ENCODE results near the gene PNMT.
A peak's percentile ranks its signal among the peaks of the same experiment; 100 is the strongest.

PNMT gene

DNA sequence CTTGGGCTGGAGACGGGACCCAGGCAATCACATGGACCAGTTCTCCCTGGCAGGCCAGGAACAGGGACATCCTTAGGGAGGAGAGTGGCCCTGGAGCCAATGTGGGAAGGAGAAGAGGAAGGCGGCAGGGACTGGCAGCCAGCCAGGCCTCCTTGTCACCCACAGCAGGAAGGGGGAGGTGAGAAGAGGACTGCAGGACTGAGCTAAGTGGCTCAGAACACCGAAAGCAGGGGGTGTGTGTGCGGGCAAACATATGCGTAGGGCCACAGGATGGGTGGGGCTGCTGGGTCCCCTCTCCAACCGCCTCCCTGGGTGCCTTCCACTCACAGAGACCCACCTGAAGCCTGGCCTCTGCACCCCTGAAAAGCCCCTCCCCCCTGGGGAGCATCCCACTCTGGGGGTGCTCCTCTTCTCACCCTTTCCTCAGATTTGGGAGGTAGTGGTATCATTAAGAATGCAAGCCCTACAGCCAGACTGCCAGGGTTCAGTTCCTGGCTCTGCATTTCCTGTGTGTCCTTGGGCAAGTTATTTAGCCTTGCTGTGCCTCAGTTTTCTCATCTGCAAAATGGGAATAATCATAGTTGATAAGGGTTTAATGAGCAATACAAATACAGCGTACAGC is 8.1 kb downstream of the PNMT start:
- no peak overlapping the region for H3K9ac ChIP-seq (ENCODE audit: low read length)

DNA sequence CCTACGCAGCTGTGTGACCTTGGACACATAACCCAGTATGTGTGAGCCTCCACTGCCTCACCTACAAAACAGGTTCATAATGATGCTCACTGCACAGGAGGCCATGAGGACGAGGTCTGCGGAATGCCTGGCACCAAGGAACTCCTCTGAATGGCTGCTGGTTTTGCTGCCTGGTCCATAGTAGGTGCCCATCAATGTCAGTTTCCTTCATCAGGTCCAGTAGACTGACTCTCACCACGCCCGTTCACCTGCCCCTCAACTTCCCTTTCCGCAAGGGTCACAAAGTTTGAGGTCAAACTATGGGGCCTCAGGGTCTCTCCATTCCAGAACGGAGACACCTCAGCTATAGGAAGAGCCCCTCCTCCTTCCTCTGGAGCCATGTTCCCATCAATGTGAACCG is 8.8 kb downstream of the PNMT start:
- H3K4me1 ChIP-seq (ENCODE audit: insufficient read depth, low read length): peaks cover 3% of the 10 kb centered on the region
- peaks cover 9% of the 10 kb centered on the region for H3K36me3 ChIP-seq (ENCODE audit: insufficient read depth, low read length)
- no peak overlapping the region for H3K9ac ChIP-seq (ENCODE audit: low read length)
- H3K4me3 ChIP-seq (ENCODE audit: low read depth in 1 of 2, low read length in 2 of 2): no peak overlapping the region
- H3K27ac ChIP-seq (ENCODE audit: low read depth, low read length): no peak overlapping the region
- H3K27me3 ChIP-seq (ENCODE audit: control insufficient read depth in 1 of 2, insufficient read depth in 2 of 2, low read length in 2 of 2): peaks cover 0 to 4% of the 10 kb centered on the region in 2 donors
- no peaks in the 10 kb centered on the region for H3K9me3 ChIP-seq (ENCODE audit: low read length)

More for the DNA sequence above, 8.1 kb downstream of the PNMT start:
- no peaks in the 10 kb centered on the region for H3K9me3 ChIP-seq (ENCODE audit: low read length)
- H3K36me3 ChIP-seq (ENCODE audit: insufficient read depth, low read length): peaks cover 9% of the 10 kb centered on the region
- H3K4me1 ChIP-seq (ENCODE audit: insufficient read depth, low read length): peaks cover 3% of the 10 kb centered on the region
- H3K27me3 ChIP-seq (ENCODE audit: control insufficient read depth in 1 of 2, insufficient read depth in 2 of 2, low read length in 2 of 2): peaks cover 0 to 11% of the 10 kb centered on the region in 2 donors
- no peak overlapping the region for H3K27ac ChIP-seq (ENCODE audit: low read depth, low read length)
- H3K4me3 ChIP-seq (ENCODE audit: low read depth in 1 of 2, low read length in 2 of 2): no peak overlapping the region

DNA sequence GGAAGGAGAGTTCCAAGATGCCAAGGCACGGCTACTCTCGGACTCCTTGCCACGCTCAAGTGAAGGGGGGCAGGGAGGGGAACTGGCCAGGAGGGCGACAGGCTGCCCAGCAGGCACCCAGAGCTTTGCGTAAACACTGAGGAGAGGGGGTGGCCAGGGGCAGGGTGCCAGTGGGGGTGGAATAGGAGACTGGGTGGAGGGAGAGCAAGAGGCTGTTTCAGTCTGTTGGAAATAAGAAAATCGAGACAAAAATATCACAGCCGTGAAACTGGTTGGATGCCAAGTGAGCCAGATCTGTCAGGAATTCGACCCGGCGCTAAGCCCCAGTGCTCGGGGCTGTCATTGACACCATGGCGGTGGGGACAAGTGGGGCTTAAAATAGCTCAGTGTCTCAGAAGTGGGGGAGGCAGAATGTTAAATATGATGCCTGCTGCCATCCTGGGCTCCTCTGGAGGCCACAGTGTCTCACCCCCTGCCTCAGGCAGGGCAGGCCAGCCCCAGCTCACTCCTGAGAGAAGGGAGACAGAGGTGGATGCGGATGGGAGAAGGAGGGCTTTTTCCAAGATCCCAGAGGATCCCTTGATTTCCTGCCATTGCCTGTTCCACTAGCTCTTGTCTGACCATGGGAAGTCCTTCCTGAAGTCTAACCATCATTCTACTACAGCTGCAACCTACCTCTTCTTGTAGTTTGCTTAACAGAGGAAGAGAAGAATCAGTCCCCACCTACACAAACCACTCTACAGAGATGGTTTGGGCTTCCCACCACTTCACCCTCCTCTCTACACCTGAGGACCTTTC is 9.5 kb downstream of the PNMT start:
- Histone ChIP-seq H3K4me3 (ENCODE audit: low read depth in 1 of 2, low read length in 2 of 2) (no peak overlapping the region), H3K27ac (ENCODE audit: low read depth, low read length) (no peak overlapping the region), H3K4me1 (ENCODE audit: insufficient read depth, low read length) (peaks cover 3% of the 10 kb centered on the region), H3K36me3 (ENCODE audit: insufficient read depth, low read length) (peaks cover 9% of the 10 kb centered on the region), H3K9me3 (ENCODE audit: low read length) (no peaks in the 10 kb centered on the region), H3K27me3 (ENCODE audit: control insufficient read depth in 1 of 2, insufficient read depth in 2 of 2, low read length in 2 of 2) (no peaks in the 10 kb centered on the region), H3K9ac (ENCODE audit: low read length) (no peak overlapping the region)

DNA sequence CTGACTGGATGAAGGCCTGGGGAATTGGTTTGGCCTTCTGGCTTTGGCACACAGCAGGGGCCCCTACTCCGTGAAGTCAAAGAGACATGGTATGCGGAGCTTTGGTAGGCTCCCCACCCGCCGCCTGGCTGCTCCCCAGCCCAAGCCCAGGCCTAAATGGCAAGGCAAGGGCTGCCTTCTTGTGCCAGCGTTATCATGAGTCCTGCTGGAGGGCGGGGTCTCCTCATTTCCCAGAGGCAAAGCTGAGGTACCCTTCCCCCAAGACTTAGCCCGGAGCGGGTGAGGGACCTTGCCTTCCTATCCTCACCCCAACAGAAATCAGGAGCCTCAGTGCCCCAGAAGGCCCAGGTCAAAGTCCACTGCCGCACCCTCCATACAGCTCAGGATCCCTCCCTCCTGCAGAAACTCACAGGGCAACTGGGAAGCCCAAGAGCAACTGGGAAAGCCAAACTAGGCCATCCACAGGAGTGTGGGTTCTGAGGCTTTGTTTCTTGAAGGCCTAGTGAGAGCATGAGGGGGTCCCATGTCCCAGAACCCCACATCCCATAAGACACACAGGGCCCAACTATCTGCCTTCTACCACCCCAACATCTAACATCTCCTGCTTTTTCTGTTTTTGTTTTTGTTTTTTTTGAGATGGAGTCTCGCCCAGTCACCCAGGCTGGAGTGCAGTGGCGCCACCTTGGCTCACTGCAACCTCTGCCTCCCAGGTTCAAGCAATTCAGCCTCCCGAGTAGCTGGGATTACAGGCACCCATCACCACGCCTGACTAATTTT is 10.3 kb downstream of the PNMT start:
- Histone ChIP-seq H3K27ac (ENCODE audit: low read depth, low read length) (no peak overlapping the region), H3K9me3 (ENCODE audit: low read length) (no peaks in the 10 kb centered on the region), H3K9ac (ENCODE audit: low read length) (no peak overlapping the region), H3K36me3 (ENCODE audit: insufficient read depth, low read length) (peaks cover 12% of the 10 kb centered on the region), H3K27me3 (ENCODE audit: control insufficient read depth in 1 of 2, insufficient read depth in 2 of 2, low read length in 2 of 2) (no peaks in the 10 kb centered on the region), H3K4me1 (ENCODE audit: insufficient read depth, low read length) (peaks cover 3% of the 10 kb centered on the region), H3K4me3 (ENCODE audit: low read depth in 1 of 2, low read length in 2 of 2) (no peak overlapping the region)

DNA sequence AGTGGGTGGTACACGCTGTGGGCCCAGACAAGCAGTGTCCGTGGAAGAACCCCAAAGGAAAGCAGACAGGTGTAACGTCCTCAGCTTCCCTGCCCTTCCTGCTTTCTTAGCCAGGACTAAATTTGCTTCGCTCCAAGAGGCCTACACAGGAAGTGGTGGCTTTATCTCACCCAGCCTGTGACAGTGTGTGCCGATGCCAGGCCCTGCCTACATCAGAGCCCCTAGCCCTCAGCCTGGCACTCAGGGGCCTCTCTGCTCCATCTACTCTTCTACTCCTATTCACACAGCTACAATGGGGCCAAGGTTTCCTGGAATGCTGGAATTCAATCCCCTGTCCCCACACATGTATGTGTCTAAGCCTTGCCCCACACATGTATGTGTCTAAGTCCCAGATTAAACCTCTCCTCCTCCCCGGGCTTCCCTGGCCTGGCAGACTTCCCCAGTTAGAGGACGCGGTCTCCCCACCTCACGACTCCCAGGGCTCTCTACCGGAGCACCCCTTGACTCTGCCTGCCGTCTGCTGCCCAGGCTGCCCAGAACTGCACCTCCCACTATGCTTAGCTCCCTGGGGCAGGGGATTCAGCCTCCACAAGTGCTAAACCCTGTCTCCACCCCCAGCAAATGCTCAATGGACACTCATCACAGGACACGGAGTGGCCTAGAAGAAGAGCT is 11.4 kb downstream of the PNMT start:
- peaks cover 20% of the 10 kb centered on the region for H3K36me3 ChIP-seq (ENCODE audit: insufficient read depth, low read length)
- H3K4me3 ChIP-seq (ENCODE audit: low read depth in 1 of 2, low read length in 2 of 2): no peak overlapping the region
- no peak overlapping the region for H3K9ac ChIP-seq (ENCODE audit: low read length)
- H3K4me1 ChIP-seq (ENCODE audit: insufficient read depth, low read length): peaks cover 3% of the 10 kb centered on the region
- no peak overlapping the region for H3K27ac ChIP-seq (ENCODE audit: low read depth, low read length)
- no peaks in the 10 kb centered on the region for H3K27me3 ChIP-seq (ENCODE audit: control insufficient read depth in 1 of 2, insufficient read depth in 2 of 2, low read length in 2 of 2)
- no peaks in the 10 kb centered on the region for H3K9me3 ChIP-seq (ENCODE audit: low read length)

DNA sequence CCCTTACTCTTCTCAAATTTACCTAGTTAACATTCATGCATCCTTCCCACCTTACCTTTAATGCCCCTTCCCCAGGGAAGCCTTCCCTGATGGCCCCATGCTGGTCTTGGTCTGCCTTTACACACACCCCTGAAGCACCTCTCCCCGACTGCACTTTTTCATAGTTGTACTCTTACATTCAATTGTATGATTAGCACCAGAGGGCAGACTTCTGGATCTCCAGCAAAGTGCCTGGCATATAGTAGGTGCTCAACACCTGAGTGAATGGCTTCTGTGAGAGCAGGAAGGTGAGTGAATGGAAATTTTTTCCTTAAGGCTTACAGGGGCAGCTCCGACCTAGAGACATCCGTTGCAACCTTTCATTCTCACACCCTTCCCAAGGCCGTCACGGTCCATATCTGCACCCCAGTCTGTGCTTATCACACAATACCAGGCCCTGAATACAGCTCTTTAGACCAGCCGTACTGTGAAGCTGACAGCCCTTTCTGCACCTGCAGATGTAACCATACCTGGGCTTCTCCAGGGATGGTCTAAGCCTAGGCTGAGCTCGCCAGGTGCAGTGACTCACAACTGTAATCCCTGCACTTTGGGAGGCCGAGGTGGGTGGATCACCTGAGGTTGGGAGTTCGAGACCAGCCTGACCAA is 15.2 kb downstream of the PNMT start:
- Histone ChIP-seq H3K36me3 (ENCODE audit: insufficient read depth, low read length) (peaks cover 14% of the 10 kb centered on the region), H3K27ac (ENCODE audit: low read depth, low read length) (no peak overlapping the region), H3K4me3 (ENCODE audit: low read depth in 1 of 2, low read length in 2 of 2) (no peak overlapping the region), H3K9me3 (ENCODE audit: low read length) (no peaks in the 10 kb centered on the region), H3K9ac (ENCODE audit: low read length) (no peak overlapping the region), H3K4me1 (ENCODE audit: insufficient read depth, low read length) (peaks cover 9% of the 10 kb centered on the region), H3K27me3 (ENCODE audit: control insufficient read depth in 1 of 2, insufficient read depth in 2 of 2, low read length in 2 of 2) (no peaks in the 10 kb centered on the region)

DNA sequence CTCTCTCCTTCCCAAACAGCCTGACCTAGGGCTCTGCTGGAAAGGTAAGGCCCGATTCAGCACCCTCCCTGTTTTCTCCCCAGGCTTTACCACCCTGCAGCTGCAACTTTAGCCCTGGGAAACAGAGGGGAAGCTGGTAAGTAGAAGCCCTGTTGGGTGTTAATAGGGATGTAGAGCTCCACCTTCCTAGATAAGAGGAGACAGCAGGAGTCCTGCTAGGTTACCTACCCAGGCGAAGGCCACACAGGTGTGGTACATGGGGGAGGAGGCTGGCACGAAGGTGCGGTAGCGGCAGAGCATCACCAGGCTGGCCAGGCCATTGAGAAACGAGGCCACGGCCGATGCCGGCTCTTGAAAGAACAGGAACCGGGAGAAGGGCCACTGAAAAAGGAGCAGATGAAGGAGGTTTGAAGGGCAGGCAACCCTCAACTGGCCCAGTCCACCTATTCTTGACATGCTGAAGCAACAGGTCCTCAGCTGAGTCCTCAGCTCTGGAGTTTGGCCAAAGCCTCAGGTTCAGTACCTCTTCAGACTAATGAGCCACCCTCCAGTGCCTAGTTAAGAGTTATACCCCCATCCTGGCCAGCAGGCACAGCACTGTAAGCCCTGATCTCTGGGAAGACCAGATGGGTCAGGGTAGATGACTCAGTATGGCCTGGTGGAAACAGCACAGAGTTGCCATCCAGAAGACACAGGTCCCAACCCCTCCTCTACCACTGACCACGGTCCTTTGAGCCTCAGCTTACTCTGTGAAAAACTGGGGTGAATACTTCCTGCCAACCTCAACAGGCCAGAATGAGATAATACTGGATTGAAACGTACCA is 16.3 kb downstream of the PNMT start:
- Histone ChIP-seq H3K36me3 (ENCODE audit: insufficient read depth, low read length) (peaks cover 14% of the 10 kb centered on the region), H3K27ac (ENCODE audit: low read depth, low read length) (no peak overlapping the region), H3K4me3 (ENCODE audit: low read depth in 1 of 2, low read length in 2 of 2) (no peak overlapping the region), H3K9me3 (ENCODE audit: low read length) (no peaks in the 10 kb centered on the region), H3K4me1 (ENCODE audit: insufficient read depth, low read length) (peaks cover 15% of the 10 kb centered on the region), H3K9ac (ENCODE audit: low read length) (no peak overlapping the region), H3K27me3 (ENCODE audit: control insufficient read depth in 1 of 2, insufficient read depth in 2 of 2, low read length in 2 of 2) (no peaks in the 10 kb centered on the region)

DNA sequence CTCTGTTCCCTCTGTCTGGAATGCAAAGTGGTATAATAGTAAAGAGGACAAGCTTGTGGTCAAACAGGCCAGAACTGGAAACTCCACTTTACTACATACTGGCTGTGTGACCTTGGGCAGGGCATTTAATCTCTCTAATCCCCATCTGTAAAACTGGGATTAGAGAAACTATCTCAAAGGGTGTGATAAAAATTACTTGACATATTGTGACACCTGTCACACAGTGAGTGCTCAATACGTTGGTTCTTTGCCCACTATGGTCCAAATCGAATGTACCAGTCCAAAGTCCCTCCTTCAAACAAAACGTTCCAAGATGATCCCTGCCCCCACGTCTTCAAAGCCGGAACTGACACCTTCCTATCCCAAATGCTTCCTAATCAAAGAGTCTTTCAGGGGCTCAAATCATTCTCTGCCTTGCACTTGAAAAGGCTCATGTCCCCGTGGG is 18.9 kb downstream of the PNMT start:
- peaks cover 15% of the 10 kb centered on the region for H3K4me1 ChIP-seq (ENCODE audit: insufficient read depth, low read length)
- H3K27ac ChIP-seq (ENCODE audit: low read depth, low read length): no peak overlapping the region
- no peak overlapping the region for H3K9ac ChIP-seq (ENCODE audit: low read length)
- no peaks in the 10 kb centered on the region for H3K9me3 ChIP-seq (ENCODE audit: low read length)
- peaks cover 14% of the 10 kb centered on the region for H3K36me3 ChIP-seq (ENCODE audit: insufficient read depth, low read length)
- no peaks in the 10 kb centered on the region for H3K27me3 ChIP-seq (ENCODE audit: control insufficient read depth in 1 of 2, insufficient read depth in 2 of 2, low read length in 2 of 2)
- H3K4me3 ChIP-seq (ENCODE audit: low read depth in 1 of 2, low read length in 2 of 2): peak overlapping the region; percentile 91 to 95

DNA sequence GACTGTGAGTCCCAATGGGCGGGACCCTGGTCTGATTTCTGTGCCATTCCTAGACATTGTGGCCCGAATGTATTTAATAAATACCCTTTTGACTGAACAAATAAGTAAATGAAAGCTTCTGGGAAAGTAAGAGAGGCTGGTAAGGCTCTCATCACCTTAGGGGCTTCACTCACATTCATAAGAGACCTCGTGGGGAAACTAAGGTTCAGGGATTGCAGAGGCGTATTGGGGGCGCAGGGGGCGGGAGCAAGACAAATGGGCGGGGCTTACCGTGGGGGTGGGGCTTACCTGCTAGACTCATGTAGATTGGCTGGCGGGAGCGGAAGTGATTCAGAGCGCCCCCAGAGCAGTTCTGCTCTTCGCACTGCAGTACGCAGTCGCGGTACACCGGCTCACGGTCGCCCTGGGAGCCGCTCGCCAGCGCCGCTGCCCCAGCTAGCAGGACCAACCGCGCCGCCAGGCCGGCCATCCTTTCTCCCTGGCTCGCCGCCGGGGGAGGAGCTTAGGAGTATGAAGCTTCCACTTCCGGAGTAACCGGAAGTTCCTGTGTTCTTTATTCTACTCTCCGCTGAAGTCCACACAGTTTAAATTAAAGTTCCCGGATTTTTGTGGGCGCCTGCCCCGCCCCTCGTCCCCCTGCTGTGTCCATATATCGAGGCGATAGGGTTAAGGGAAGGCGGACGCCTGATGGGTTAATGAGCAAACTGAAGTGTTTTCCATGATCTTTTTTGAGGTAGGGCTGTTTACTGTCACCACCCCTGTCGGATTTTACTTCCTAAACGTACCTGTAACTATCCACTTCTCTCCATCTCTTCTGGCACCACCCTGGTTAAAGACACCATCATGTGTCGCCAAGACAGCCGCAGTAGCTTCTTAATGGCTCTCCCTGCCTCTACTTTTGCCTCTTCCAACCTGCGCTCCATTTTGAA is 19.6 kb downstream of the PNMT start, which contains the start of gene PGAP3:
PGAP3 (minus strand) TSS at position 512 of the 929 bp plus-strand sequence; CDS start at position 469, 43 bp downstream.
- Histone ChIP-seq H3K27me3 (ENCODE audit: control insufficient read depth in 1 of 2, insufficient read depth in 2 of 2, low read length in 2 of 2) (no peaks in the 10 kb centered on the region), H3K4me3 (ENCODE audit: low read depth in 1 of 2, low read length in 2 of 2) (peak within 1 kb of the TSS; percentile 91 to 95), H3K9me3 (ENCODE audit: low read length) (no peaks in the 10 kb centered on the region), H3K27ac (ENCODE audit: low read depth, low read length) (peak within 1 kb of the TSS; percentile 81), H3K9ac (ENCODE audit: low read length) (peak within 1 kb of the TSS; percentile 58), H3K36me3 (ENCODE audit: insufficient read depth, low read length) (peaks cover 14% of the 10 kb centered on the region), H3K4me1 (ENCODE audit: insufficient read depth, low read length) (peaks cover 15% of the 10 kb centered on the region)

All from muscle layer of colon (tissue), 2 donors.